ENCODE data around the gene CLIC6.
A peak's percentile ranks its signal among the peaks of the same experiment; 100 is the strongest.

CLIC6 gene

GRCh38 chr21:34630536-34631143, 38.2 kb upstream of the CLIC6 start:
- TF ChIP-seq CTCF (conservative IDR thresholded peaks at IDR 0.05; ENCODE audit: control insufficient read depth, insufficient read depth, low read depth, low read length), result peak; percentile 87
- H3K4me3 ChIP-seq (ENCODE audit: control insufficient read depth, low read depth, low read length), result no peak overlapping the region
- peak; percentile 67 for DNase-seq (ENCODE audit: low read depth)

DNA sequence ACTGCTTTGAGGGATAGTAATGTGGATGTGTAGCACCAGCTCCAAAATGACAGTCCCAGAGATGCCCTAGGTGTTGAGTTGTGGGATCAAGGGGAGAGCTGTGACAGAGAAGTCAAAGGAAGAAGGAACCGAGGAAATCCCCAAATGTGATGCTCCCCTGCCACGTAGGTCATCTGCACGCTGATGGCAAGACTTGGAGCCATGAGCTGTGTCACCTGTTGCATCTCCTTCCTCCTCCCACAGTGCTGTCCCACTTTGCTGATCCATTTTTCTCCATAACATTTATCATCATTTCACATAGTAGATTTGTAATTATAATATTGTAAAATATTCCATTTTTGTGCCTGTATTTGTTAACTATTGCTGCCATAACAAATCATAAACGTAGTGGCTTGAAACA, 36.3 kb upstream of the CLIC6 start:
- H3K4me3 ChIP-seq (ENCODE audit: control insufficient read depth, low read depth, low read length), result no peak overlapping the region
- no peak for TF ChIP-seq CTCF (conservative IDR thresholded peaks at IDR 0.05; ENCODE audit: control insufficient read depth, insufficient read depth, low read depth, low read length)
- DNase-seq (ENCODE audit: low read depth), result no peak

DNA sequence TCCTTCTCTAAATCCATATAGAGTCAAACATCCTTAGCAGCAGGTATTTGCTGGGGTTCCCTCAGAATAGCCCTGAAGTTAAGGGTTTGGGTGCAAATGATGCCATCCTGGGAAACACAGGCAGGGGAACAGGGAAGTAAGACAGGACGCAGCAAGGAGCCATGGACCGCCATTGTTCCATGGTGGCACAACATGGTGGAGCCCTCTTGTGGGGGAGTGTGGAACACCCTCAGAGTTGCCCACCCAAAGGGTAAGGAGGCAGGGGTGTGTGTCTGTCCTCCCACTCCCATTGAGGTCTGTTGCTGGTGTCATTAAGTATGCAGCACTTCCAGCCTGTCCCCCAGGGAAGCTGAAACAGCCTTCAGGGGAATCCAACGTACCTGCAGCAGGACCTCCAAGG, 33.5 kb upstream of the CLIC6 start:
- H3K4me3 ChIP-seq (ENCODE audit: control insufficient read depth, low read depth, low read length), result no peak overlapping the region
- DNase-seq (ENCODE audit: low read depth), result no peak
- TF ChIP-seq CTCF (conservative IDR thresholded peaks at IDR 0.05; ENCODE audit: control insufficient read depth, insufficient read depth, low read depth, low read length), result peak; percentile 47

- no peak for TF ChIP-seq CTCF (conservative IDR thresholded peaks at IDR 0.05; ENCODE audit: control insufficient read depth, insufficient read depth, low read depth, low read length)
- no peak overlapping the region for H3K4me3 ChIP-seq (ENCODE audit: control insufficient read depth, low read depth, low read length)
- DNase-seq (ENCODE audit: low read depth), result no peak
These were observed 31.8 kb upstream of the CLIC6 start for GRCh38 chr21:34636961-34637360.

- no peak for TF ChIP-seq CTCF (conservative IDR thresholded peaks at IDR 0.05; ENCODE audit: control insufficient read depth, insufficient read depth, low read depth, low read length)
- no peak overlapping the region for H3K4me3 ChIP-seq (ENCODE audit: control insufficient read depth, low read depth, low read length)
- DNase-seq (ENCODE audit: low read depth), result no peak
These were observed 29.5 kb upstream of the CLIC6 start for GRCh38 chr21:34639250-34639649.

GRCh38 chr21:34639882-34640788, 28.7 kb upstream of the CLIC6 start:
- peak; percentile 29 for DNase-seq (ENCODE audit: low read depth)
- no peak overlapping the region for H3K4me3 ChIP-seq (ENCODE audit: control insufficient read depth, low read depth, low read length)
- no peak for TF ChIP-seq CTCF (conservative IDR thresholded peaks at IDR 0.05; ENCODE audit: control insufficient read depth, insufficient read depth, low read depth, low read length)
